AG09309 (cell line): ENCODE results near the gene PARD3B.

ENCODE experiments used
- DNase-seq: peaks from one replicate; pipeline ENCODE4 v3.0.0-alpha.2; 2010; ENCODE audit warnings: low read depth
- H3K4me3 ChIP-seq: 2 replicates; pipeline ENCODE4 v1.5.1; 2011; ENCODE audit warnings: mild to moderate bottlenecking, low read depth, low read length, moderate library complexity; ENCODE audit not compliant: control insufficient read depth
- CTCF ChIP-seq: IDR thresholded peaks from 2 replicates; pipeline ENCODE4 v1.5.1; 2011; ENCODE audit warnings: mild to moderate bottlenecking, low read depth, low read length, inconsistent platforms; ENCODE audit not compliant: insufficient read depth, control insufficient read depth; ENCODE audit errors: missing control alignments

PARD3B gene

GRCh38 chr2:205435970-205436369 lies 890.7 kb downstream of the PARD3B start:
- no peak overlapping the region for H3K4me3 ChIP-seq
- no peak for DNase-seq
- no peak for TF ChIP-seq CTCF

DNA sequence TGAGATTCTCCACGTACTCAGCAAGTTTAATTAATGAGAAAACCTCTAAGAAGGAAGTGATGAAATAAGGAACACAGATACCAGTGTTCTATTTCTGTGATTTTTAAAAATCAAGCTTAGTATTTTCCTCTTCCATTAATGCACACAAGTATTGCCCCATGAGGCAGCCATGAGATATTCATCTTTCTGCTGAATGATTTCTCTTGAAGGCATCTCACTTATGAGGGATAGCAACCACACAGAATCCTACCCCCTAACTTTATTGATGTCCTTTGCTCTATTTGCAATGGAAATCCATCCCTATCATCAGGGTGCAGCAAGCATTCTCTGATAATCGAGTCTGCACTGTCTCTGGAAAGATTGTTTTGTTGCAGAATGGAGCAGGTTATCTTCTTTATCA lies 893.0 kb downstream of the PARD3B start:
- no peak overlapping the region for H3K4me3 ChIP-seq
- TF ChIP-seq CTCF, result no peak
- DNase-seq, result no peak

DNA sequence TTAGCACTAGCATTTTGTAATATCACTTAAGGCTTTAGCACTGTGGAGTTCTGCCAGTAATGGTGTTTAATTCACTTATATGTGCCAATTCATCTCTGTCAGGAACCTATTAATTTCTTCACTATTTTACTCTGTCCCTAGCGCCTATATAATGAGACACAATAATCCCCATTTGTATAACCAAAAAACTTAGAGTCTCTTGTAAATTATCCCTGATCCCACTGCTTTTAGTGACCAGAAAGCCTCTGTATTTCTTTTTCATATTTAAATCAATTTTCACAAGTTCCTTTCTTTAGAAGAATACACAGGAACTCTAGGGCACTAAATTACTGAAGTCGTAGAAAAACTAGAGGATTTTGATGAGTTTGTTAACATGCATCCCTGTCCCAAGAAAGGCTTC lies 894.3 kb downstream of the PARD3B start:
- DNase-seq, result no peak
- no peak overlapping the region for H3K4me3 ChIP-seq
- TF ChIP-seq CTCF, result no peak

- no peak for DNase-seq
- TF ChIP-seq CTCF, result no peak
- H3K4me3 ChIP-seq, result no peak overlapping the region
Measured at GRCh38 chr2:205441524-205441923, 896.2 kb downstream of the PARD3B start.

- H3K4me3 ChIP-seq, result no peak overlapping the region
Measured at GRCh38 chr2:205448189-205448588, 902.9 kb downstream of the PARD3B start.

DNA sequence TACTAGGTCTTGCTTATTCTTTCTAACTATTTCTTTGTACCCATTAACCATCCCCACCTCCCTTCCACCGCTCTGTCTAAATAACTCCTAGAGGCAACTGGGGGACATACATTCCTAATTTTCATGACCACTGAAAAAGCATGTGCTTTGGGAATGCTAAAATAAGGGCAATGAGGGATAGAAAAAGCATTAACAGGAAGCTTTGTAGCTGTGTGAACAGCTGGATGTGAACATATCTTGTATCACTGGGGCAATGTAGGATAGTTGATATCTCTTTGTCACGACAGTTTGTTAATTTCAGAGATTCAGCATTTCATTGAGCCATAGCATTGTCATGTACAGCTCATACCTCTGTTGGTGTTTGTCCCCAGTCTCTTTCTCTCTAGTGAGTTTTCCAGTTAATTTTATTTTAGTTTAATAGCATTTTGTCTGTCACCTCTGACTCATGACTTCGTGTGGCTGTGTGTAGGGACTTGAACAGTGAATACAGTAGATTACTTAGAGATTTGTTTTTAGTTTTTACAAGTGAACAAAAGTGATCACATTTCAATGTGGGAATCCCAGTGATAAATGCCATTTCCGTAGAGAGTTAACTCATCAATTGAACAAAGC lies 906.7 kb downstream of the PARD3B start:
- no peak overlapping the region for H3K4me3 ChIP-seq
- no peak for TF ChIP-seq CTCF
- no peak for DNase-seq

More at GRCh38 chr2:205448189-205448588, 902.9 kb downstream of the PARD3B start:
- no peak for TF ChIP-seq CTCF
- DNase-seq, result no peak

GRCh38 chr2:205453202-205453601 lies 907.9 kb downstream of the PARD3B start:
- TF ChIP-seq CTCF, result no peak
- no peak for DNase-seq
- no peak overlapping the region for H3K4me3 ChIP-seq
